Left colon (tissue), 2 donors: Measurements from ENCODE around the gene ABCG1. TPM values are rescaled to one million over a fixed set of nuclear protein-coding genes. Genes with fewer than 3 reads are reported as not detected.

ENCODE experiments used
- ATAC-seq: fragments of 200-7000 bp; cut with Tn5 transposase; one replicate; pipeline ENCODE4 v1.9.1; 2020; ENCODE audit warnings: mild to moderate bottlenecking, moderate library complexity
- DNase-seq, 2 donors: peaks; one replicate each; pipeline ENCODE4 v3.0.0-alpha.2; 2020
- intact Hi-C, 2 donors: fragments of 100-400 bp; cut with DNase I in 1 of 2; cut with micrococcal nuclease in 1 of 2; formaldehyde crosslinking; loops; one replicate each; pipeline versions ENCODE4 v1.11.2 to v1.14.0; 2022; cut with DNase I, micrococcal nuclease
- total RNA-seq, 2 donors: library from RNA; stranded (reverse); fragmentation: NEBNext Ultra II Directional; extraction: Animal tissue kit (Norgen Biotek cat#: 25700); gene quantifications; one replicate each; pipeline ENCODE4 v1.2.1, GENCODE V29; 2021
- donor health status: DM: no; HTN: no; CAD: no.
- donor health status: DM: yes; HTN: yes; CAD: no.

Gene ABCG1
- total RNA-seq, 2 donors from 2014 or later: 17.0 to 86.9 TPM

DNA sequence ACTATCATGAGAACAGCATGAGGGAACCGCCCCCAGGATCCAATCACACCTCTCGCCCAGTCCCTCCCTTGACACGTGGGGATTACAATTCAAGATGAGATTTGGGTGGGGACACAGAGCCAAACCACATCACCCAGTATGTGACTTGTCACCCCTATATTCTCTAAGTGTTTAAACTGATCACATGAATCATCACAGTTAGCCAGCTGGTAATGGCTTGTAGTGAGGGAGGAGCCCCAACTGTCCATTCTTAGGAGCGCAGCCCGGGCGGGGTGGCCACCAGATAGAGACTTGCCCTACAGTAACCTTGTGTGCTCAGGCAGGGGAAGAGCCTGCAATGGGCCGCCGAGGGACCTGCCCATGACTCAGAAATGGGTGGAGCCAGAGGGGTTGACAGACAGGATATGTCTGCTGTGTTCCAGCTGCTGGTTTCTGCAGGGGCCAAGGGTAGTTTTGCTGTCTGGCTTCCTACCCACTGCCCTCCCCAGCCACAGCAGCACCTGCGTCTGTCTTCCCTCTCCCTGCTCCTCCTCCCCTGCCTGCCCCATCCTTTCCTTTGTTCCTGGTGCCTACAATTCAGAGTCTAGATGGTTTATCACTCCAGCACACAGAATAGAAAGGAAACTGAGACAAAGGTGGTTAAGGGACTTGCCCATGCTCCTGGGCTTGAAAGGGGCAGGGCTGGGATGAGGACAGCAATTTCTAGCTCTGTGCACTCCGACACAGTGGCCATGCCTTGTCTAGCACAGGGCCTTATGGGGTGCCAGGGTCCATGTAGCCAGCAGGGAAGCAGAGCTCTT, 9.2 kb downstream of the ABCG1 start:
- ATAC-seq (peak; percentile 89), DNase-seq (peak; percentile 91 to 97)
- intact Hi-C loops: no loop called here

DNA sequence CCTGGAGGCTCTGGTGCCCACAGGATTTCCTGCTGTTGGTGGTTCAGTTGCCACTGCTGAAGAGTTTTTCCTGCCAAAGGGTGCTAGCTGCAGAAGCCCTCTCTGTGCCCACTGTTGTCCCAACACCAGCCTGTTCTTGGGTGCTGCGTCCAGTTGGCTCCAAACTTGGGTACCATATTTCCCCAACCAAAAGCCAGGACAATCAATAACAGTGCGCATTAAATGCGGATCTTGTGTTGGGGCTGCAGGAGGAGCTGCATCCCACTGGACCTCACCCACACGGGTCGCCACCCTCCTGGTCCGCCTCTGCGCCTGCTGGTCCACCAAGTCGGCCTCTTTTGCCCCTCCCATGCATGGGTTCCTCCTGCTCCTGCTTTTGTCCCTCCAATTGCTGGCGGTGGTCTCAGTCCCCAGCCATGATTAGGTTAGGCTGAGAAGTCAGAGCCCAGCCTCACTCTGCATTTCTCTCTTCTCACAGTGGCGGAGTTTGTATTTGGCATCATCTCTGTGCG, 9.8 kb downstream of the ABCG1 start:
- intact Hi-C loops: no loop called here
- no peak for DNase-seq
- no peak for ATAC-seq

DNA sequence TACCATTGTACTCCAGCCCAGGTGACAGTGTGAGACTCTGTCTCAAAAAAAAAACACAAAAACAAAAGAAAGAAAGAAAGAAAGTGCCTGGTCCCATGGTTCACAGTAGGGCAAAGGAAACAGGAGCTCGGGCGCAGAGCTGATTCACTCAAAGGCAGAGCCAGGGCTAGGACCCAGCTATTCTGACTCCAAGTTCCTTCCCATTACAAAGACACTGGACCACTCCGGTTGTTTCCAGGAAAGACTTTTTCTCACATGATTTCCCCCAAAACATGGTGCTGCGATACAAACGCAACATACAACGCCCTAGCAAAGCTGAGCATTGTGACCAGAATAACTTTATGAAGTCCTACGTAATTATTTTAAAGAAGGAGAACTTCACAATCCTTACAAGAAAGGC, 10.7 kb downstream of the ABCG1 start:
- no peak for ATAC-seq
- DNase-seq: no peak
- intact Hi-C loops: no loop called here

DNA sequence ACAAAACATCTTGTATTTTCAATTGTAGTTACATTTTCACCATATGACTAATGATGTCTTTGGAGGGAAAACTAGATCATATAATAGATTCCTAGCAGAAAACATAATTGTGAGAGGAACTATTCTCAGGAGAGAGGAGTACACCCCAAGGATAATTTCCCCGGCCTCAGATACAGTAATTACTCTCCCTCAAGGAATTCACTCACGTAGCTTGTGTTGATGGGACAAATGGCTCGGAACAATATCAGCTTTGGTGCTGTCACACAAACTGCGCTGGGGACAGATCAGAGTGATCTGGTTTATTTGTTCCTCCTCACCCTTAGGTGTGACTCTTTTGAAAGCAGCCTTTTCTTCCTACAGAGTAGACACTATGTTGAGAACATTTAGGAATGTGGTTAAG, 11.2 kb downstream of the ABCG1 start:
- DNase-seq (no peak), ATAC-seq (no peak)
- intact Hi-C loops: no loop called here

DNA sequence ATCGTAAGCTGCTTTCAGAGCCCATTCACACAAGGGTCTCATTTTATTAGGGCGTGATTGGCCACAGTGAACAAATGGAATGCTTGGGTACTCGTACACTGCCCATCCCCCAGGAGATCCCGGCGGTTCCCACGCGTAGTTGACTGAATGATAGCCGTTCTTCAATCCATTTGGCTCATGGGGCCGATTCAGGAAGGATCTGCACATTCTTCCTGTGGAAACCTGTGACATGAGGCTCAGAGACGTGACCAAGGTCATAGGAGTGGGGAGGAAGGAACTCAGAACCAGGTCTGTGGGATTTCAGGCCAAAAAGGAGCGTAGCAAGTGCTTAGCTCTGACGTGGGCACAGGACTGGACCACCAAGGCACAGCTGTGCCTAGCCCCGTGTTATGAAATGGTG, 11.7 kb downstream of the ABCG1 start:
- intact Hi-C loops: no loop called here
- DNase-seq (no peak), ATAC-seq (no peak)

DNA sequence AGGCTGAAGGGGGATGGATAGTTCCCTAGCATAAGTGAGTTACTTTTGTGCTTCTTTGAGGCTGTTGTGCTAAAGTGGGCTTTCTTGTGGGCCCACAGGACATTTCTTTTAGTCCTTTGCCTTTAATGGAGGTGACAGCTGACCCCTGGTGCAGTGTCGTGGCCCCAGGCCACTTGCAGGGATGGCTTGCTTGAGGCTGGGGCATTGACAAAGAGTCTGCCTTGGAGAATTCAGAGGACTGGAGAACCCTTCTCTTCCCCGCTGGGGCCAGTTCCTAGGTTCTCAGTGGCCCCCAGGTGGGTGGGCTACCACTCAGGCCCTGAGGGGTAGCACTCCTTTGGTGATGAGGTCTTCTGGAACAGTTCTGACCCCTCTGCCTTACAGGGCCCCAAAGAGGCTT, 12.8 kb downstream of the ABCG1 start:
- DNase-seq (no peak), ATAC-seq (no peak)
- intact Hi-C loops: no loop called here

DNA sequence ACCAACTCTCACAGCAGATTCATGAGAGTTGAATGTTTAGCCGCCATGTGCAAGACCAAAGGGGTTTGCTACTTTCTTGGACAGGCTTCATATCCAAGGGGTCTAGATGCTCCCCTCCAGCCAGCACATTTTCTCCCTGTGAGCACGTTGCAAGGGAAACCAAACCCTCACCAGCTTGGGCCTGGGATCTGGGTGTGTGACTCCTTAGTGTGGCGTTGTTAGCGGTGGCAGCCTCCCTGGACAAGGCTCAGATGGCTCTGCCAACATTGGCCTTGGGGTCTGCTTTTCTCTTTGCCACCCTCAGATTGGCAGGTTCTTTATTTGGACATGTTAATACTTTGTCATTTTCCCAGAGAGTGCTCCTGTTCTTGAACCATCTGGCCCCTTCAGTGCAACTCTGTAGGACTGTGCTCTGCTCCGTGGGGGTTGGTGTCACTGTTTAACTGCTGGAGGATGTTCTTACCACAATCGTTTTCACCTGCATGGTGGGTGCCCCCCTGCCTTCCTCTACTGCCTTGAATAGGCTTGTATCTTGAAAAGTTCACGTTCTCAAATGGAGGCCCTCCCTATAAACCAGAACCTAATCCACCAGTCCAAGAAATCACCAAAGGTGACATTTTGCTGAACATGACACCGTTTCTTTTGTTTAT, 13.4 kb downstream of the ABCG1 start:
- ATAC-seq (no peak), DNase-seq (peak in 1 of 2 donors; percentile 38)
- intact Hi-C loops: no loop called here

DNA sequence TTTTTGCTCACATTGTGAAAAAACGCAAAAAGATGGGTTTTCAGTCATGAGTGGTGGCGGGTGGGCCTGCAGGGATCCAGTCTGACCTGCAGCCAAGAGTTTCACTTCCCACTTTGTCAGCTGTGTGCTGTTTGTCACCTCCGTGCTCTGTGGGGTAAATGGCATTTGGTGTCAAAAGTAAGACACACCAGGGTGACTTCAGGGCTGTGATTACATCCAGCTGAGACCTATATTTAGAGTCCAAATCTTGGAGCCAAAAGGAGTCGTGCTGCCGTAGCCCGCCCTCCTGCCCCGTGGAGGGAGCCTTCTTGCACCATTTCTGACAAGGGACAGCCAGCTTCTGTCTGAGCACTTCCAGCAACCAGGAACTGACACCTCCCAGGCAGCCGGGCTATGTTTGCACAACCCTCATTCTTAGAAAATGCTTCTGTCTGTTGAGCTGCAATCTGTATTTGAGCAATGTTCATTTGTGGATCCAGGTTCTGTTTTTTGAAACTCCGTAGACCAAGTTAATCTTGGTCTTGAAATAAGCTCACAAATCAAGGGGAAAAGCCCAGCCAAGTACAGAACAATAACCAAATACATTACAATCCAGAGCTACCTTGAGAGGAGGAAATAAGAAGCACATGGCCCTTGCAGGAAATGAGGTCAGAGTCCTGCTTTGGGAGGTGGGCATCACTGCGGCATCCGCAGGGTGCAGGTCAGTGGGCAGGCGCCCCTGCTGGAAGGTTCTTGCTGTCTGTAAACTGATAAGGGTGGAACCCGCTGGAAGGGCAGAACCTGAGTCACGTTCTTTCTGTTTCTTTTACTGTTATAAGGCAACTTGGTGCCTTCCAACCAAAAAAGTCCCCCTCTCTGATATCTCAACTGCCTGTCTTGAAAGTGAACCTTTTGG, 14.4 kb downstream of the ABCG1 start:
- intact Hi-C loops: no loop called here
- DNase-seq: peak; percentile 75 to 83
- peak; percentile 67 for ATAC-seq

DNA sequence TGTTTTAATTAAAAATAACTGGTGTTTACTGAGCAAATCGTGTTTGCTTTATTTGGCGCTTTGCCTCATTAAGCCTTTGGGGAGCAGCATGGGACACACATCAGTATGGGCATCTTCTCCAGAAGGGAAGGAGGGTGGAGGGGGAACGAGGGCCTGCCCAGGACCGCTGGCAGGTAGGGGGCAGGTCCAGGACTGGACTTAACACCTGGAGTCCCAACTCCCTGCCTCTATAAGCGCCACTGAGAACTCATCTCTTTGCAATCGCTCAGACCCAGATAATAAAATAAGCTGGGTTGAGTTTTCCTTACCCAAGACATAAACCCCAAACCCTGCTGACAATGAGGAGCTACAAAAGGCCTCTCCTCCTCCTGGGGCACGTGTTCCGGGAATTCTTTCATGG, 15.1 kb downstream of the ABCG1 start:
- no peak for DNase-seq
- intact Hi-C loops: no loop called here
- ATAC-seq: peak; percentile 16

DNA sequence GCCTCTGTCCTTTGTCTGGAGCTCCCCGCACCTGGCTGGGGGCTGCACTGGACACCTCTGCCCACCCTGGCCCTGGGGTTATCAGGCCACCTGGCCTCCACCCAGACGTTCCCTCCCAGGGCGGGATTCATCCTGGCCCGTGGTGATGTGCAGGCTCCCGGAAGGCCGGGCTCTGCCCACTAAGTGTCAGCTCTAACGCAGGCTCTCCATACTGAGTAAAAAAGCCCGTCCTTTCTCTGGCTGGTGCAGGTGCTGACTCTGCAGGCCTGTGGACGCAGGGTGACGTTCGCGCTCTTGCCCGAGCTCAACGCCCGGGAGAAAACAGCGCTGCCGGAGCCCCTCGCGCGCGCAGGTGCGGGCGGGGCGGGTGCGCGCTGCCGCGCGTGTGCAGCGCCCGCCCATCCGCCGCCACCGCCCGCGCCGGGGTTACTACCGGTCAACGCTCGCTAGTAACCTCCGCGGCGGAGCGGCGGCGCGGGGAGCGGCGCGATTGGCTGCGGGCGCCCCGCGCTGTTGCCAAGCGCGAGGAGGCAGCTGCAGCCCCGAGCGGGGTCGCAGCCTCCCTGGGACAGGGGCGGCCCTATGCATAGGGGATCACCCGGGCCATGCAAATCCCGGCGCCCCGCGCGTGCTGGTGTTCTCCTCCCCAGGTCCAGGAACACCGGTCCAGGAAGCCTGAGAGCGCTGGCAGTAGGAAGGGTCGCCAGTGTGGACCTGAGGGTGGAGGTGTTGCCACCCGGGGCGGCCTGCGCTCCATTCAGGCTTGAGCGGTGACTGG, 15.7 kb downstream of the ABCG1 start:
- ATAC-seq (peak; percentile 81), DNase-seq (peak; percentile 67 to 88)
- intact Hi-C loops: no loop called here

DNA sequence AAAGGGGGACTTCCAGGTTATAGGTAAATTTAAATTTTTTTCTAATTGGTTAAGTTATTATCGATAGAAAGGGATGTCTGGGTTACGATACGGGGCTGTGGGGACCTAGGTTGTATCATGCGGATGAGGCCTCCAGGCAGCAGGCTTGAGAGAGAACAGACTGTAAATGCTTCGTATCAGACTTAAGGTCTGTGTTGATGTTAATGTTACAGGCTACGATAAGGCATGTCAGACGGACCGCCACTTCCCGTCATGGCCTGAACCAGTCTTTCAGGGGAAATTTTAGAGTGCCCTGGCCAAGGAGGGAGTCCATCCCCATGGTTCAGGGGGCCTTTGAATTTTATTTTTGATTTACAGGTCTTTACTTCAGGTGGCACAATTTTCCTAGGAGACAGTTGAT, 16.7 kb downstream of the ABCG1 start:
- intact Hi-C loops: no loop called here
- DNase-seq: no peak
- ATAC-seq: no peak

DNA sequence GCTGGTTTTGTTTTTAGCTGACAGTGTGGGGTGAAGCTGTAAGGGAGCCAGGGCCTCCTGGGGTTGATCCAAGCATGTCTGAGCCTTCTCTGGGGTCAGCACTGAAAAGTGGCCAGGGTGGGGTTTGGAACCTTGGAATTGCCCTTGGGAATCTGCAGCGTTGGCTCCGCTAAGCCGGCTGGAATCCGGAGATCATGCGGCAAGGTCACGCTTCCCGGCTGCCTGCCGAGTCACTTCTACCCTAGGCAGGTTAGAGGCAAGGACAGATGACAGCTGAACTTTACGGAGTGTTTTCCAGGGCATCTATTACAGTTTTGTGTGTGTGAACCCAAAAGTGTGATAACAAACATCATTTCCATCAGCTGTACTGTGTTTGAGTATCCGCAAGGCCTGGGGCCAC, 17.1 kb downstream of the ABCG1 start:
- DNase-seq (no peak), ATAC-seq (no peak)
- intact Hi-C loops: no loop called here

DNA sequence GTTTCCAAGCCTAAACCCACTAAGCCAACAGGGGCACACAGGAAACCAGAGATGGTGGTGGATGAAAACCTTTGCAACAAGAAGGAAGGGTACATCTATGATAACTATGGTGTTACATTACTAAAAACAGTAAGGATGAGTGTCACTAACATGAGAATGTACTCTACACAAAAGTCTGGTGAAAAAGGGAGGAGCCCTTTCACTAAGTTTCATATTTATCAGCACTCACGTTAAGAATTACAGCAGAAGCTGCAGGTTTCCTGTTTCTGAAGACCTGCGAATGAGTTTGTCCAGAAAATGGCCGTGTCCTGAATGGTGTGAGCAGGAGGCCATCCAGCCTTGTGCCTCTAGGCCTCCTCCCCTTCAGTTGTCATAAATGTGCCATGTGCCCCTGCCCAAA, 17.8 kb downstream of the ABCG1 start:
- DNase-seq (no peak), ATAC-seq (no peak)
- intact Hi-C loops: no loop called here

DNA sequence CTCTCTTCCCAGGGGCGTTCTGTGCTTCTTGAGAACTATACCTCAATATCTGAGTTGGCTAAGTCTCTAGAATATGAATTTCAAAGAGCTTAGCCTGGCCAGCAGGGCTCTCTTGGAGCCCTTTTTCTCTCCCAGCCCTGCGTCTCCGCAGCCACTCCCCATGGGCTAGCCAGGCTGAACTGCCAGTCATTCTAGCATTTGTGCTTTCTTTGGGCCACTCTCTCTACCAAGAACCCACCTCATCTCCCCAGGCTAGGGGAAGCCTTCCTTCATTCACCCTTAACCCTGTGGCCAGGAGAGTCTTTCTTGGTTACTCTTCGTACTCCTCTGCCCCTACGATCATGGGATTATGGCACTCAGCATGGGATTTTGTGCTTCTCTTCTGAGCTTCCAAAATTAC, 18.2 kb downstream of the ABCG1 start:
- intact Hi-C loops: no loop called here
- ATAC-seq (no peak), DNase-seq (no peak)

DNA sequence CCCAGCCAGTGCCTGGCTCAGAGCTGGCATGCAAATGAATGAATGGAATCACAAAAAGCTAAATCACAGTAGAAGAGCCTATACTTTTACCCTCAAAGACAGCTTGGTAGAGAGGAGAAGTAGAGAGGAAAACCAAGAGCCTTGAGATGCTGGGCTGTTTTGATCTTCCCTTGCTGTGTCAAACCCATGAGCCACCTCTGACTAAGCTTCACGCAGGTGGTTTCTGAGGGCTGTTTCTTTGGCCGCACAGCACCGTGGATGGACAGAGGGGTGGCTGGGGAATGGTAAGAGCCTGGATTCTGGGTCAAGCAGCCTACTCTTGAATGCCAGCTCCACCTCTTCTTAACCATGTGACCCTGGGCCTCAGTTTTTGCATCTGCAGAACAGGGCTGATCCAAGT, 18.6 kb downstream of the ABCG1 start:
- intact Hi-C loops: no loop called here
- ATAC-seq (no peak), DNase-seq (no peak)

DNA sequence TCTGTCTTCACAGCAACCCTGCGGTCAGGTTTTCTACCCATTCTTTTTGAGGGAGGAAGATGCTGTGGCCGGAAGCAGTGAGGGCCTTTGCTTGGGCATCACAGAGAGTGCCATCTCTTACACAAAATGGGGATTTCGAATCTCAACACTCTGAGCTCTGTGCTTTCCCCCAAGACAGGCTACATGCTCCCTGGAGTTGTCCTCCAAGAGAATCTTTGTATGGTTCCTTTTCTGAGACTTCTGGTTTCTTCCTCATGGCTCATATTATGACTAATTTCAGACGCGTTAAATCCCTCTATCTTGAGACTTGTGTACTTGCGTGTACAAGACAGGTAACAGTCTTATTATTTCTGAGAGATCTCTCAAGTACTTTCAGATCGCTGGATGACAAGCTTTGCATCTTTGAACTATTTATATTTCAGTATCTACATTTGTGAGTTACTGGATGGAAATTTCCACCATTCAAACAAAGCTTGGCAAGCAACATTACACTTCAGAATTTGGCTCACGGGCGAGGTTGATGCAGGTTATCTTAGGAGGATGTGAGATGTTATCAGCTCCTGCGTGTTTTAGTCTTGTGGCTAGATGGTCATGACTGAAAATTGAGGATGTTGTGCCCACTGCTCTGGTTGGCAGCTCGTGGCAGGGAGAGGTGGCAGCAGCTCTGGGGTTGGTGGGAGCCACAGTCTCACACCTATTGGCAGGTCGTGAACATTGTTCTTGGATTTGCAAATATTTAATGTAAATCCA, 19.4 kb downstream of the ABCG1 start:
- intact Hi-C loops: no loop called here
- ATAC-seq (no peak), DNase-seq (no peak)

DNA sequence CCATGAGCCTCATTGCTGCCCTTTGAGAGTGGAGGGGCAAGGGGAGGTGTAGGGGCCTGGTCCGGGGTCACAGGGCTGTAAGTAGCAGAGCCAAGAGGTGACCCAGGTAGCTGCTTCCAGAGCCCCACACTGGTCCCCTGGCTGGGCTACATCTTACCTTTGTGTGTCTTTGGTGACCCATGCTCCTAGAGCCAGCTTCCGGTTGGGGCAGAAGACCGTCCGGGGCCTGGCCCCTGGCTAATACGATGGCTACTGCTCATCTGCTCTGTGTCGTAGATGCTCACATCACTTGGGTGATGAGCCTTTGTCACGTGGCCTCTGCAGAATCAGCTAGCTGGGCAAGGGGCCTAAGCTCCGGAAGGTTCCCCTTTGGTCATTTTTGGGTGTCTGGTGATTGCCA, 20.6 kb downstream of the ABCG1 start:
- DNase-seq: no peak
- intact Hi-C loops: no loop called here
- ATAC-seq: no peak

DNA sequence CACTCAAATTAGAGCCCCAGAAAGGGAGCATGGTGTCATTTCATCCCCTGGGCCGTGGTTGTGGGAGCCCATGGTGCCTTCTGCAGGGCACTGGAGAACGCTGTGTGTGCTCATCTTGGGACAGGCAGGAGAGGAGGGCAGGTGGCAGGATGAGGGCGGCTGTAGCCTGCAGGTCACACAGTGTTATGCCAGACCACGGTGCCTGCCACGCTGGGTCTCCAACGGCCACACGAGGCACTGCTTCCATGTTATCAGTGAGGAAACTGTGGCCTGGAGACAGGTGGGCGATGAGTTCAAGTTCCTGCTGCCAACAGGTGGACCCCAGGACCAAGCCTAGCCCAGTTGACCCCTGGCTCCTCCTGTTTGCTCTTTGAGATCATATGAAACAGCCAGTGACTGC, 21.0 kb downstream of the ABCG1 start:
- DNase-seq (no peak), ATAC-seq (no peak)

More for the DNA sequence above, 21.0 kb downstream of the ABCG1 start:
- intact Hi-C loops: no loop called here
